SK-N-SH treated with all-trans-retinoic acid at 6 μM for 48 hours (cell line): Measurements from ENCODE around the gene TEKT3.

Experiments used
- ARNTL ChIP-seq: fragments of 450-650 bp; formaldehyde crosslinking; IDR thresholded peaks from 2 replicates; pipeline ENCODE4 v1.5.0; 2020; ENCODE audit warnings: low read depth, mild to moderate bottlenecking, moderate library complexity, borderline replicate concordance
- CSRNP3 ChIP-seq: fragments of 250-450 bp; sonication (Bioruptor Pico); IDR thresholded peaks from 2 replicates; pipeline ENCODE4 v1.5.1; 2021; ENCODE audit warnings: mild to moderate bottlenecking, moderate library complexity
- OSR1 ChIP-seq: fragments of 250-450 bp; sonication (Bioruptor Pico); IDR thresholded peaks from 2 replicates; pipeline ENCODE4 v1.8.0; 2022; ENCODE audit warnings: moderate library complexity, mild to moderate bottlenecking, inconsistent platforms
- PATZ1 ChIP-seq: fragments of 250-450 bp; sonication (Bioruptor Pico); IDR thresholded peaks from 2 replicates; pipeline ENCODE4 v1.8.0; 2020; ENCODE audit warnings: mild to moderate bottlenecking, moderate library complexity, borderline replicate concordance
- PPARA ChIP-seq: fragments of 250-450 bp; sonication (Bioruptor Pico); IDR thresholded peaks from 2 replicates; pipeline ENCODE4 v1.5.0; 2020; ENCODE audit warnings: mild to moderate bottlenecking, borderline replicate concordance
- RARB ChIP-seq: fragments of 250-450 bp; sonication (Bioruptor Pico); IDR thresholded peaks from 2 replicates; pipeline ENCODE4 v1.8.0; 2021; ENCODE audit warnings: mild to moderate bottlenecking, moderate library complexity
- ZFP3 ChIP-seq: fragments of 250-450 bp; sonication (Bioruptor Pico); IDR thresholded peaks from 2 replicates; pipeline ENCODE4 v1.5.0; 2020; ENCODE audit warnings: mild to moderate bottlenecking, moderate library complexity
- ZFP30 ChIP-seq: fragments of 450-650 bp; formaldehyde crosslinking; IDR thresholded peaks from 2 replicates; pipeline ENCODE4 v1.5.0; 2022; ENCODE audit warnings: mild to moderate bottlenecking, moderate library complexity

GRCh38 chr17:15343749-15344148 is 2.4 kb upstream of the TEKT3 start:
- TF ChIP-seq ZFP3 (no peak), ARNTL (CRISPR knock-in tag) (no peak), PPARA (no peak), OSR1 (CRISPR knock-in tag) (no peak), ZFP30 (CRISPR knock-in tag) (no peak), CSRNP3 (CRISPR knock-in tag) (no peak), RARB (CRISPR knock-in tag) (no peak), PATZ1 (CRISPR knock-in tag) (no peak)
